ENCODE data around the gene ABTB2. TPM values are rescaled to one million over a fixed set of nuclear protein-coding genes. Genes with fewer than 3 reads are reported as not detected.

The ABTB2 gene
- polyA plus RNA-seq, 2 of the 4 experiments (the other 2 are of a cell fraction): 8.9 to 15.4 TPM

GRCh38 chr11:34192481-34193401, 165.1 kb downstream of the ABTB2 start:
- TF ChIP-seq POLR2AphosphoS2 (conservative IDR thresholded peaks at IDR 0.05; ENCODE audit: low read length): no peak
- no peak for TF ChIP-seq ATOH8 (CRISPR knock-in tag; IDR thresholded peaks at IDR 0.05; ENCODE audit: low read depth)
- no peak for TF ChIP-seq NFE2L2 (conservative IDR thresholded peaks at IDR 0.05; ENCODE audit: low read length)
- no peak for TF ChIP-seq HOXA7 (CRISPR knock-in tag; IDR thresholded peaks at IDR 0.05)
- TF ChIP-seq FOXS1 (CRISPR knock-in tag; IDR thresholded peaks at IDR 0.05): no peak
- no peak for TF ChIP-seq HEYL (CRISPR knock-in tag; IDR thresholded peaks at IDR 0.05)
- TF ChIP-seq, protein P1, sequence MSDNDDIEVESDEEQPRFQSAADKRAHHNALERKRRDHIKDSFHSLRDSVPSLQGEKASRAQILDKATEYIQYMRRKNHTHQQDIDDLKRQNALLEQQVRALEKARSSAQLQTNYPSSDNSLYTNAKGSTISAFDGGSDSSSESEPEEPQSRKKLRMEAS (IDR thresholded peaks at IDR 0.05): 0 out of 2 replicates have a peak, but pooled peaks have one; percentile 16
- TF ChIP-seq FOSL2 (IDR thresholded peaks at IDR 0.05): peak; percentile 19; the same call in 1 of the 2 replicates
- peak; percentile 48 for TF ChIP-seq FOSL2 (CRISPR knock-in tag; IDR thresholded peaks at IDR 0.05)
- 0 out of 2 replicates have a peak, but pooled peaks have one; percentile 26 for TF ChIP-seq GATA3 (IDR thresholded peaks at IDR 0.05; ENCODE audit: borderline replicate concordance)
- TF ChIP-seq, protein P2, sequence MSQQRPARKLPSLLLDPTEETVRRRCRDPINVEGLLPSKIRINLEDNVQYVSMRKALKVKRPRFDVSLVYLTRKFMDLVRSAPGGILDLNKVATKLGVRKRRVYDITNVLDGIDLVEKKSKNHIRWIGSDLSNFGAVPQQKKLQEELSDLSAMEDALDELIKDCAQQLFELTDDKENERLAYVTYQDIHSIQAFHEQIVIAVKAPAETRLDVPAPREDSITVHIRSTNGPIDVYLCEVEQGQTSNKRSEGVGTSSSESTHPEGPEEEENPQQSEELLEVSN (IDR thresholded peaks at IDR 0.05; ENCODE audit: borderline replicate concordance, low read depth): no peak
- no peak for TF ChIP-seq NR3C1 (IDR thresholded peaks at IDR 0.05)
- TF ChIP-seq MAFK (IDR thresholded peaks at IDR 0.05; ENCODE audit: partially characterized antibody): no peak
- Histone ChIP-seq H3K4me2 (peak overlapping the region; percentile 47), H3K4me1 (peaks cover 28% of the 10 kb centered on the region), H3K27ac (peak overlapping the region; percentile 23 to 76; a peak in 3 of 6 replicates), H3K9me3 (no peaks in the 10 kb centered on the region), H3K4me3 (no peak overlapping the region)
- ChIA-PET POLR2A (interaction anchor here (1.0 to 2.4 kb wide), 3 partner anchors 19 to 165 kb away, joined by 3 to 10 read pairs (median 8); partner anchors contain the start of gene ABTB2), CTCF (interaction anchor here (0.6 to 2.7 kb wide), 8 partner anchors 11 to 151 kb away, joined by 3 to 21 read pairs (median 4); no protein-coding TSS in a partner anchor)
- peak; percentile 52 to 78 for DNase-seq (ENCODE audit: low read depth in 1 of 2, low spot score in 1 of 2)
- FAIRE-seq: no peak
- peak; percentile 88 for ATAC-seq
- WGBS (ENCODE audit: missing lambda C conversion rate): 76% methylated on average over 12 of the region's 14 CpGs

GRCh38 chr11:34191578-34191977, 166.2 kb downstream of the ABTB2 start:
- H3K27ac ChIP-seq: no peak overlapping the region
- DNase-seq (ENCODE audit: low read depth in 1 of 2, low spot score in 1 of 2): no peak
- no peaks in the 10 kb centered on the region for H3K9me3 ChIP-seq
- TF ChIP-seq ESRRA (IDR thresholded peaks at IDR 0.05; ENCODE audit: borderline replicate concordance, low read length) (no peak), JUNB (IDR thresholded peaks at IDR 0.05) (no peak), HDAC2 (IDR thresholded peaks at IDR 0.05) (no peak), CBX2 (IDR thresholded peaks at IDR 0.05; ENCODE audit: borderline replicate concordance, low read depth) (no peak), HEYL (CRISPR knock-in tag; IDR thresholded peaks at IDR 0.05) (no peak), GATA3 (IDR thresholded peaks at IDR 0.05; ENCODE audit: borderline replicate concordance) (no peak), EHMT2 (IDR thresholded peaks at IDR 0.05; ENCODE audit: low read depth) (no peak), HOXA7 (CRISPR knock-in tag; IDR thresholded peaks at IDR 0.05) (no peak), RAD21 (conservative IDR thresholded peaks at IDR 0.05 in 1 of 2, IDR thresholded peaks at IDR 0.05 in 1 of 2) (no peak), POLR2A (IDR thresholded peaks at IDR 0.05; ENCODE audit: low read length) (no peak), TFCP2L1 (CRISPR knock-in tag; IDR thresholded peaks at IDR 0.05) (no peak), EP300 (IDR thresholded peaks at IDR 0.05) (no peak), ZFP36 (IDR thresholded peaks at IDR 0.05; ENCODE audit: borderline replicate concordance, partially characterized antibody) (no peak), TP53 (CRISPR knock-in tag; IDR thresholded peaks at IDR 0.05) (no peak), BHLHE40 (IDR thresholded peaks at IDR 0.05; ENCODE audit: low read depth, low read length) (no peak), FOXS1 (CRISPR knock-in tag; IDR thresholded peaks at IDR 0.05) (no peak), SMC3 (IDR thresholded peaks at IDR 0.05) (no peak)
- TF ChIP-seq, protein P3, sequence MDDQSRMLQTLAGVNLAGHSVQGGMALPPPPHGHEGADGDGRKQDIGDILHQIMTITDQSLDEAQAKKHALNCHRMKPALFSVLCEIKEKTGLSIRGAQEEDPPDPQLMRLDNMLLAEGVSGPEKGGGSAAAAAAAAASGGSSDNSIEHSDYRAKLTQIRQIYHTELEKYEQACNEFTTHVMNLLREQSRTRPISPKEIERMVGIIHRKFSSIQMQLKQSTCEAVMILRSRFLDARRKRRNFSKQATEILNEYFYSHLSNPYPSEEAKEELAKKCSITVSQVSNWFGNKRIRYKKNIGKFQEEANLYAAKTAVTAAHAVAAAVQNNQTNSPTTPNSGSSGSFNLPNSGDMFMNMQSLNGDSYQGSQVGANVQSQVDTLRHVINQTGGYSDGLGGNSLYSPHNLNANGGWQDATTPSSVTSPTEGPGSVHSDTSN (IDR thresholded peaks at IDR 0.05): no peak
- TF ChIP-seq, protein P4, sequence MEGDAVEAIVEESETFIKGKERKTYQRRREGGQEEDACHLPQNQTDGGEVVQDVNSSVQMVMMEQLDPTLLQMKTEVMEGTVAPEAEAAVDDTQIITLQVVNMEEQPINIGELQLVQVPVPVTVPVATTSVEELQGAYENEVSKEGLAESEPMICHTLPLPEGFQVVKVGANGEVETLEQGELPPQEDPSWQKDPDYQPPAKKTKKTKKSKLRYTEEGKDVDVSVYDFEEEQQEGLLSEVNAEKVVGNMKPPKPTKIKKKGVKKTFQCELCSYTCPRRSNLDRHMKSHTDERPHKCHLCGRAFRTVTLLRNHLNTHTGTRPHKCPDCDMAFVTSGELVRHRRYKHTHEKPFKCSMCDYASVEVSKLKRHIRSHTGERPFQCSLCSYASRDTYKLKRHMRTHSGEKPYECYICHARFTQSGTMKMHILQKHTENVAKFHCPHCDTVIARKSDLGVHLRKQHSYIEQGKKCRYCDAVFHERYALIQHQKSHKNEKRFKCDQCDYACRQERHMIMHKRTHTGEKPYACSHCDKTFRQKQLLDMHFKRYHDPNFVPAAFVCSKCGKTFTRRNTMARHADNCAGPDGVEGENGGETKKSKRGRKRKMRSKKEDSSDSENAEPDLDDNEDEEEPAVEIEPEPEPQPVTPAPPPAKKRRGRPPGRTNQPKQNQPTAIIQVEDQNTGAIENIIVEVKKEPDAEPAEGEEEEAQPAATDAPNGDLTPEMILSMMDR (IDR thresholded peaks at IDR 0.05): no peak
- TF ChIP-seq, protein P5, sequence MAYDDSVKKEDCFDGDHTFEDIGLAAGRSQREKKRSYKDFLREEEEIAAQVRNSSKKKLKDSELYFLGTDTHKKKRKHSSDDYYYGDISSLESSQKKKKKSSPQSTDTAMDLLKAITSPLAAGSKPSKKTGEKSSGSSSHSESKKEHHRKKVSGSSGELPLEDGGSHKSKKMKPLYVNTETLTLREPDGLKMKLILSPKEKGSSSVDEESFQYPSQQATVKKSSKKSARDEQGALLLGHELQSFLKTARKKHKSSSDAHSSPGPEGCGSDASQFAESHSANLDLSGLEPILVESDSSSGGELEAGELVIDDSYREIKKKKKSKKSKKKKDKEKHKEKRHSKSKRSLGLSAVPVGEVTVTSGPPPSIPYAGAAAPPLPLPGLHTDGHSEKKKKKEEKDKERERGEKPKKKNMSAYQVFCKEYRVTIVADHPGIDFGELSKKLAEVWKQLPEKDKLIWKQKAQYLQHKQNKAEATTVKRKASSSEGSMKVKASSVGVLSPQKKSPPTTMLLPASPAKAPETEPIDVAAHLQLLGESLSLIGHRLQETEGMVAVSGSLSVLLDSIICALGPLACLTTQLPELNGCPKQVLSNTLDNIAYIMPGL (CRISPR knock-in tag; IDR thresholded peaks at IDR 0.05; ENCODE audit: borderline replicate concordance): no peak
- H3K4me3 ChIP-seq: no peak overlapping the region
- no peak for FAIRE-seq
- peaks cover 28% of the 10 kb centered on the region for H3K4me1 ChIP-seq
- CTCF ChIA-PET: interaction anchor here (1.4 to 2.6 kb wide), 4 partner anchors 11 to 301 kb away, joined by 4 to 13 read pairs (median 10); partner anchors contain the start of gene ABTB2
- POLR2A ChIA-PET: no interaction called here
- no peak overlapping the region for H3K4me2 ChIP-seq
- WGBS (ENCODE audit: missing lambda C conversion rate): 87% methylated on average over 5 of the region's 5 CpGs
- peak in 1 of 2 experiments; percentile 33; a peak in 3 of 6 replicates for ATAC-seq

Measured in A549 (cell line).